ENCODE measurements around the gene ATP2B2.

Gene ATP2B2

DNA sequence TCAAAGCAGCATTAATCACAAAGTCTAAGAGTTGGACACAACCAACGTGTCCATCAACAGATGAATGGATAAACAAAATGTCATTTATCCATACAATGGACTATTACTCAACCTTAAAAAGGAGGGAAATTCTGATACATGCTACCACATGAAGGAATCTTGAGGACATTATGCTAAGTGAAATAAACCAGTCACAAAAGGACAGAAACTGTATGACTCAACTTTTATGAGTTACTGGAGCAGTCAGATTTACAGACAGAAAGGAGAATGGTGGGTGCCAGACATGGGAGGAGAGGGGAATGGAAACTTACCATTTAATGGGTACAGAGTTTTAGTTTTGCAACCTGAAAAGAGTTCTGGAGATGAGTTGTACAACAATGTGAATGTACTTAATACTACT is 141.5 kb downstream of the ATP2B2 start:
- no peak for DNase-seq (ENCODE audit: low read depth in 2 of 2)

DNA sequence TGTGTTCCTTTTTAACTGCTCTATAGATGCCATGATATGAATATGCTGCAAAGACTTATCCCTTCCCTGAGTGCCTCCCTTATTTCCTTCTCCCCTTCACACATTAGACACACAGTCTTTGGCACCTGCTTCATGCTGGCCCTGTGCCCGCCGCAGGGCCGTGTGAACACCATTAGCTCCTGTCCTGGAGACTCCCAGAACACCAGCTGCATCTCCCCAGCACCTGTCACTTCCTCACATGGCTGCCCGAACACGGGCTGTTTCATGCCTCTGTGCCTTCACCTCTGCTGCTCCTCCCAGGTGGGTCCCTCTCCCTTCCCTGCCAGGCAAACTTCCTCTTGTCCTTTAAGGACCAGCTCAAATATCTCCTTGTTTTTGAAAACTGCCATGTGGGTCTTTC is 144.0 kb downstream of the ATP2B2 start:
- DNase-seq (ENCODE audit: low read depth in 2 of 2) = no peak

DNA sequence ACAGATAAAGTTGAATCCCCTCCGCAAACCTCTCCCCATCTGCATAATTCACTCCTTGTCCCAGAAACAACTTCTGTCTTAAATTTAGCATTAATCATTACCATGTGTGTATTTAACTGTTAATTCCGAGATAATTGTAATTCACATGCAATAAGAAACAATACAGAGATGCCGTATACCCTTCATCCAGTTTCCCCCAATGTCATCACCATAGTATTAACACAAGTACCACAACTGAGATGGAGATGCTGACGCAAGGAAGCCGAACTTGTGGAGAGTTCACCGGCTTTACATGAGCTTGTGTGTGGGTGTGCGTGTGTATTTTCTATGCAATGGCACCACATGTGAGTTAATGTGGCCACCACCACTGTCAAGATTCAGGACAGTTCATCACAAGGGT is 144.9 kb downstream of the ATP2B2 start:
- DNase-seq (ENCODE audit: low read depth in 2 of 2) = no peak

DNA sequence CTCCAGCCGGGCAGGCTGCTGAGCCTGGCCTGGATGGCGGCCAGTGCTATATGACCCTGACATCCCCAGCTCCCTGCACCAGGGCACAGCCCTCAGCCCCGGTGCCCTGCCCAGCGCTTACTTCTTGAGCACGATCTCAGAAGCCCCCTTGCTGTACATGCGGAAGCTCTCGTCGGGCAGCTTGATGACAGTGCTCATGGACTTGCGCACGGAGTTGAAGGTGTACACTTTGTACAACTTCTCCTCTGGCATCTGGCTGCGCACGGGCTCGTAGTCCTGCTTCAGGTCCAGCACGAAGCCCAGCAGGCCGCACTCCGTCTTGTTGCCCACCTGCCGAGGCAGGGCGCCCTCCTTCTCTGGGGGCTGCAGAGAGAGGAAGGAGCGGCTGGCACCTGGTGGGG is 145.6 kb downstream of the ATP2B2 start:
- DNase-seq (ENCODE audit: low read depth in 2 of 2) = no peak

DNA sequence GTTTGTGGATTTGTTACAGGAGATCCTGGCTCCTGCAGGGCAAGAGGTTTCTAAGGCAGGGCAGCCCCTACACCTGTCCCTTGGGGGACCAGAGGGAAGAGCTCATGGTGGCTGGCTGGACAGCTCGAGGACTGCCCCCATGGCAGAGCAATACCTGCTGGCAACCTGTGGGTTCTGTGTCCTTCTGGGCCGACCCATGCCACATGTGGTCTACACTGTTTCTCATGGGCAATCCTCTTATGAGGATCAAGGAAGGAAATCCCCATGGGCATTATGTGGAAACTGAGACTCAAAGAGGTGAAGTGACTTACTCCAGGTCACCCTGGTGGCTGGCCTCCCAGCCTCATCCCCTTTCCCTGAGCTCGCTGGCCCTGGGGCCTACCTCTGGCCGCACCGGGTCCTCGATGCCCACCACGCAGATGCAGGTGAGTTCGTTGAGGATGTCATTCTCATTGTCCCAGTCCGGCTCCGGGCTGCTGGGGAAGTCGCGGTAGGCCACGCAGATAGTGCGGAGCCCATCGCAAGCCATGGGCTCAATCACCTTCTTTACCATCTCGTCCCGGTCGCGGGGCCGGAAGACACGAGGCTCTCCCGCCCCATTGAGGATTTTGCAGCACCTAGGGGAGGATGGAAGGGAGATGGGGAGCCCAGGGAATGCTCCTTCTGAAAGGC is 146.9 kb downstream of the ATP2B2 start:
- no peak for DNase-seq (ENCODE audit: low read depth in 2 of 2)

DNA sequence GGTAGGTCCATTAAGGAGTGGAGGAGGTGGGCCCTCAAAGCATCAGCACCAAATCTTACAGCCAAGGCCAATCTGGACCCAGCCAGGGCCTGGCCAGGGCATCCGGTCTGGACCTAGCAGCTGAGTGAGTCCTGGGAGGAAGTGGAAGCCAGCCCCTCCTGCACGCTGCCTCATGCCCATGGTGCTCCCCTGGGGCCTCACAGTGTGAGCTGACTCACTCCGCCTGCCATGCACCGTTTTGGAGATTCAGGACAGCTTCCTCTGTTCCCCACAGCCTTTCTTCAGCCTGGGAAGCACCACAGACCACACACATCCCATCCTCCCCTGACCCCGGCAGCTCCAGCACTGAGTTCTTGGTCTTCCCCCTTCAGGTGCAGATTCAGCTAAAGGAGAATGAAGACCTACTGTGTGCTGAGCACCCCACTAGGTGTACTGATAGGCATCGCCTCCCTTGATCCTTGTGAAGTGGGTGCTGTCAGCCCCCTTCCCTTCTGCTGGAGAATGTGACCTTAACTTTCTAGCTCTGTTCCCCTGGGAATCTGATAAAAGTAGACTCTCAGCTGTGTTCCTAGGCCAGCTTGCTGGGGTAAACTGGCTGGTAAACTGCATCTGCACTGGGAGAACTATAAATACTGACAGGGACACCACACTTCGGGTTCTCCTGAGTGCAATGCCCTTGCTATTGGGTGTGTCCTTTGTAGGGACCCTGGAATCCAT is 147.6 kb downstream of the ATP2B2 start:
- no peak for DNase-seq (ENCODE audit: low read depth in 2 of 2)

DNA sequence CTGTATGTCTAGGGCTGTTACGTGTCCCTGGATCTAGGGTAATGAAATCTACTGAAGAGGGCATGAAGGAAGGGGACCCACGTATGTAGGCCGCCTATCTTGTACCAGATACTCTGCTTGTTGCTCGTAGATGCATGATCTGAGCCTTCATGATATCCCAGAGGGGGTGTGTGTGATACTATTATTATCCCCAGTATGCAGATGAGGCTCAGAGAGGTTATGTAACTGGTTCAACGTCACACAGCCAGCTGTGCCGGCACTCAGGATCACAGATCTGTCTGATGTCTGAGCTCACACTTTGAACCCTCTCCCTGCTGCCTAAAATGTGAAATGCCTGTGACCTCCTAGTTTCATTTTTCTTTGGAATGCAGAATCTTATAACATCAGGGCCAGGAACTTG is 148.3 kb downstream of the ATP2B2 start:
- no peak for DNase-seq (ENCODE audit: low read depth in 2 of 2)

DNA sequence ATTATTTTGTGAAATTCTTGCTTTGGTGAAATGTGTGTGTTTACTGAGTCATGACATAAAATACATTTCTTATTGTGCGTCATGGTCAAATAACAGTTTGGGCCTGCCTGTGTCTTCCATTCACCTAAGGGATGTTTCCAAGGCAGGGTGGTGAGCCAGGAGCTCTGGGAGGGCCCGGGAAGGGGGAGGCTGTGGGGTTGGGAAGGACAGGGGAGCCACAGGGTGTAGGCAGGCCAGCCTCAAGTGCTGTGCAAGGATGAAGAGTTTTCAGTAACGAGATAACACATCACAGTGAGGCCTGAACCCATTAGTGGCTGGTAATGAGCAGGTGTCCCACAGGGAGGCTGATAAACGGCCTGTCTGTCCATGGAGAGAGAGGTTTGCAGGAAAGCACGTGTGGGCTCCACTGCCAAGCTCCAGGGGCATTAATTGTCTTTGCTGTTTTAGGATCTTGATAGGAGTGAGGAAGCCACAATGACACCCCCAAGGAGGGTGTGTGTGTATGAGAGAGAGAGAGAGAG is 148.9 kb downstream of the ATP2B2 start:
- DNase-seq (ENCODE audit: low read depth in 2 of 2) = no peak

DNA sequence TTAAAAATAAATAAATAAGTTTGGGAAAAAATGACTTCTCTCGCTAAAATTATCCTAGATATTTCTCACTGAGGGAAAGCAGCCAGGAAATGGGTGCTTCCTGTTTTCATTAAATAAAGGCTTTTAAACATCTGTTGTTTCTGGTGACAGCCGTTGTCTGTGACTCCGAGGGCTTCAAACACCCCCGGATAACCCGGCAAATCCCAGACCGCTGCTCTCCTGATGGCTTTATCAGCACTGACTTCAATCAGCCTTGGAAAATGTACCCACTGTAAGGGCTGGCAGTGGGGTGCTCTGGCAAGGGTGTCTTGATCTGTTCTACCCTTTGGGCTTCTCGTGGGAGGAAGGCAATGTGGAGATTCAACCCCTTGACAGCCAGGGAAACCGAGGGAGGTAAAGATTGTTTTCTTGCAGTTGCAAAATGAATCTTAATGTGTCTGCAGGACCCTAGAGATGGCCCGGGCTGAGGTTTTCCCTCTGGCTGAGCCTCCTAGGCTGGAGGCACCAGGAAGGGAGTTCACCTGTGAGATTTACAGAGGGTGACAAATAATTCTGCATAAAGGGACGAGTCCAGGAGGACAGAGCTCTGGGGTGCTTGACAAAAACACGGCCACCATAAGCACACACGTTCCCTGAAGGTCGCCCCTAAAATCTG is 150.9 kb downstream of the ATP2B2 start:
- no peak for DNase-seq (ENCODE audit: low read depth in 2 of 2)

DNA sequence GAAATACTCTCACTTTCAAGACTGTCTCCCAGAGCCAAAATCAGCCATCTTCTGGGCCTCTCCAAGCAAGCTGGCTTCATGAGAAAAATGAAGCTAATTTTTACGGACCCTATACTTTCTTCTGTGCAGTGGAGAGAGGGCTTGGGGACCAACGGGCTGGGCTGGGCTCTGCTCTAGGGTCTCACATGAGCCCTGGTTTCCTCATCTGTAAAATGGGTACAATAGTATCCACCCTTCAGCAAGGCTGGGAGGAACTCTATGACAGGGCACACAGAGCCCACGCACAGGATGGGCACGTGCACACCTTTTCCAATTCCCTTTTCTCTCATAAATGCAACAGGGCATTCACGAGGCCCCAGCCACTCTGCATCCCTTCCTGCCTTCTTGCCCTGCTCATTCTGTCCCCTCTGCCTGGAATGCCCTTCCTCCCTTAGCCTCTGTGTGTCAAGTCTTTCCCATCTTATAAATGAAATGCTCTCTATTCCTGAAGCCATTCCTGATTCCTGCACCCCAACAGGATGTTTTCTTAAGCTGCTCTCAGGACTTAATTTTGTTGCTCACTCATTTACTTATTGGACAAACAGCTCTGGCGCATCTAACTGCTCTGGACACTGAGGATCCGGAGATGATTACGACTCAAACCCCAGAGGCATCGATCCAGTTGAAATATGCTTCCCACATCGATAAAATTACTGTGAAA is 151.6 kb downstream of the ATP2B2 start:
- DNase-seq (ENCODE audit: low read depth in 2 of 2) = no peak

DNA sequence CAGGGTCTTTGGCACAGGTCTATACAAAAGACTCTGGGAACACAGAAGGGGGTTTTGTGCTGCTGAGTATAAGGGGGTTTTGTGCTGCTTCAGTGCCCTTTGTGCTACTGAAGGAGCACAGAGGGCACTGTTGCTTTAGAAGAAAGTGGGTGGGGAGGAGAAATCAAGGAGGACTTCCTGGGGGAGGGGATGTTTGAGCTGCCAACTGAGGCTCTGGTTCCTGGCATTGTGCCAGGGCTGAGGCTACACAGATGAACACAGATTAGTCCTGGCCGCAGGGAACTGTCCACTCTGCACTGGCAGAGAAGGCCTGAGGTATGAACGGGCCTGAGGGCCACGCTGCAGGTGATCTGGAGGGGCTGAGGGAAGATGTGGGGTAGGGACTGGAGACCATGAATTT is 152.2 kb downstream of the ATP2B2 start:
- DNase-seq (ENCODE audit: low read depth in 2 of 2) = no peak

DNA sequence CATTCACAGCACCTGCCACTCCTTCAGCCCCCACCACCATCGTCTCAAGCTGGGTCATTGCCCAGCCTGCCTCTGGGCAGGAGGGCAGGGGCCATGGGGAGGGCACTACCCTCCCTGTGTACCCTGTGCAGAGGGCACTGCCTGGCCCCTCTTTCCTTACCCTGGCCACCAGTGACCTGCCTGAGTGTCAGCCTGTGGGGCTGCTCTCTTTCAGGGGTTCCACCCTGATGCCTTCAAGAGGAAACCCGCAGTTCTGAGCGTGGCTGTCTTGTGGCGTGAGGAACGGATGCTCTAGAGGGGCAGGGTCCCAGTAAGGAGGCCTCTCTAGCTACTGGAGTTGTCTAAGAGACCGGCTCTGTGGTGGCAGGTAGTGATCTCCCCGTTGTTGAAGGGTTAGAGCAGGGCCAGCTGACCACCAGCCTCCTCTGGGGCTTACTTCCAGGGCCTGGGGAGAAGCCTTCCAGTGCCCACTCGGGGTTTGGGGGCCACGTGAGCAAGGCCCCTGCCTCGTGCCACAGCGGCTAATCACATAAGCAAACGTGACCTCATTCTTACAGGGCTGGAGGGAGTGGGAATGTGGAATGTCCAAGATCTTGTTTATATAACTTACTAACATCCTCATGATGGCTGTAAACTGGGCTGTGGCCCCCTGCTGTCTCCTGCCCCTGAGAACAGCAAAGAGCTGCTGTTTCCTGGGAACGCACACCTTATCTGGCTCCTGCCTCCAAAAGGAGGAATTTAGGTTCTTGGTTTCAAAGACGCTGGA is 153.1 kb downstream of the ATP2B2 start:
- no peak for DNase-seq (ENCODE audit: low read depth in 2 of 2)

DNA sequence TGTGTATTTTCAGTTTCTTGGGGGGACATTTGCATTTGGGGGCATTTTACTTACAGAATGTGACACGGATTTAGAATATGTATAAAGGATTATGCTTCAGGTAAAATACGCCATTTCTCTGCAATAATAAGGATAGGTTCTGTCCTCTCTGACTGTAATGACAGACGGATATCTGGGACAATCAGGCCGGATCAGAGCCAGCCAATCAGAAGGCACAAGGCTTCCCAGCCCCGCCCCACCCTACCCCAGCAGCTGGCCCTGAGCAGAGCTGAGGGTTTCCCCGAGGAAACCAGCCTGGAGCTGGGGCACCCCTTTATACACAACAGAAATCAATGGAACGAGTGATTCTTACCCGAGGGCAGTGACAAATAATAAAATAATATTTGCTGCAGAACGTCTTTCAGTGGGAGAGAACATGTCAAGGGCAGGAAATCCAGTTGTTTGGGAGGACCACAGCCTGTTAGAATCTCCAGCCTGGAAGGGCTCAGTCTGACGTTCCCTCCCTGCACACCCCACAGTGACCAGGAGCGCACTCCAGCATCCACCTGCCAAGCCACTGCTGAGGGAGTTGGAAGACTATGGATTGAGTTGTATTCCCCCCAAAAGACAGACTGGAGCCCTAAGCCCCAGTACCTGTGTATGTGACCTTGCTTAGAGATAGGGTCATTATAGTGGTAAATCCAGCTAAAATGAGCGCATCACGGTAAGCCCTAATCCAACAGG is 154.2 kb downstream of the ATP2B2 start:
- DNase-seq (ENCODE audit: low read depth in 2 of 2) = no peak

DNA sequence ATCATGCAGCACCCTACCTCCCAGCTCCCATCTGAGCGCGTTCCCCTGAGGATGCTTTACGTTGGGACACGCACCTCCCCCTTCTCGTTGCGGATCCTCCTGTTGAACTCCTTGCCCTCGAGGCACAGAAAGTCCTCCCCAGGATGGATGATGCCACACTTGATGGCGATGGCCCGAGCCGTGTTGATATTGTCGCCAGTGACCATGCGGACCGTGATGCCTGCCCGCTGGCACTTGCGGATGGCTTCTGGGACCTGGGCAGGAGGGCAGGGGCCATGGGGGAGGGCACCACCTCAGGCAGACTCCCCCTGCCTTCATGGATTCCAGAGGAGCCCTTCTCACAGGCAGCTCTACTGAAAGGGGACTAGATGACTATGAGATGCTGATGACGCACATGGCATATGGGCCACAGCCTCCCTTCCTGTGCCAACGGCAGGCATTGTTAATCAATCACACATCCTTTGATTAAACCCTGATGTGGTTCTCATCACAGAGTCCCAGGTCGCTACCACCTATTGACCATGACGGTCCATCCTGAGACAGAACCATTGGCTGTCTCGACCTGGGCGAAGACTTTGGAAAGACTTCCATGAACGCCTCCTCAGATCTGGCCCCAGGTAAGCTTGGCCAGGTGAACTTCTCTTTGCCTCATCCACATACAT is 154.9 kb downstream of the ATP2B2 start:
- no peak for DNase-seq (ENCODE audit: low read depth in 2 of 2)

DNA sequence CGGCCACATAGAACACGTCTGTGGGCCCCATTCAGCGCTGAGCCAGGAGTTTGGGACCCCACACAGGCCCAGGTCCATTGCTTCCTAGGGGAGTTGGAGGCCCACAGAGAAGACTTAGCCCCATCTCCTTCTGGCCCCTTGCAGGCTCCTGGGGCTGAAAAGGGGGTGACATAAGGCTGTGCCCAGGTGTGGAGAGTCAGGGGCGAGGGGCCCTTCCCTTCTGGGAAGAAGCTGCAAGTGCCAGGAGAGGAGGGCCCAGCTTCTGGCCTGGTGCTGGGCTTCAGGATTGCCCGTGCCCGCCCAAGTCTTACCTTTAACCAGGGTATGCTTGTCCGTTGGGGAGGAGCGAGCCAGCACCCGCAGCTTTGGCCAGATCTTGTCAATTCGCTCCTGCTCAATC is 155.6 kb downstream of the ATP2B2 start:
- no peak for DNase-seq (ENCODE audit: low read depth in 2 of 2)

DNA sequence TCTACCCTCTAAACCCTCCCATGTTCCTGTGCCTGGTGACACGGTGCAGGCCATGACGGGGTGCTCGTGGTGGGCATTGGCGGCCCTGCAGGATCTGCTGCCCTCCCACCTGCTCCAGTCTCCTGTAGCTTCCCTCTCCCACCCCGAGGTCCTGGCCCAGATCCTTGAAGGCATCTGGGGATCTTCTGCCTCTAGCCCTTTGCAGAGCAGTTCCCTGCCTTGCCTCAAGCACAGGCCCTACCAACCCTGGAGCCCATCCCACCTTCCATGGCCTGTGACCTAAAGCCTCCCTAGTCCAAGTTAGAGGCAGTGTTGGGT is 157.0 kb downstream of the ATP2B2 start:
- DNase-seq (ENCODE audit: low read depth in 2 of 2) = no peak

DNA sequence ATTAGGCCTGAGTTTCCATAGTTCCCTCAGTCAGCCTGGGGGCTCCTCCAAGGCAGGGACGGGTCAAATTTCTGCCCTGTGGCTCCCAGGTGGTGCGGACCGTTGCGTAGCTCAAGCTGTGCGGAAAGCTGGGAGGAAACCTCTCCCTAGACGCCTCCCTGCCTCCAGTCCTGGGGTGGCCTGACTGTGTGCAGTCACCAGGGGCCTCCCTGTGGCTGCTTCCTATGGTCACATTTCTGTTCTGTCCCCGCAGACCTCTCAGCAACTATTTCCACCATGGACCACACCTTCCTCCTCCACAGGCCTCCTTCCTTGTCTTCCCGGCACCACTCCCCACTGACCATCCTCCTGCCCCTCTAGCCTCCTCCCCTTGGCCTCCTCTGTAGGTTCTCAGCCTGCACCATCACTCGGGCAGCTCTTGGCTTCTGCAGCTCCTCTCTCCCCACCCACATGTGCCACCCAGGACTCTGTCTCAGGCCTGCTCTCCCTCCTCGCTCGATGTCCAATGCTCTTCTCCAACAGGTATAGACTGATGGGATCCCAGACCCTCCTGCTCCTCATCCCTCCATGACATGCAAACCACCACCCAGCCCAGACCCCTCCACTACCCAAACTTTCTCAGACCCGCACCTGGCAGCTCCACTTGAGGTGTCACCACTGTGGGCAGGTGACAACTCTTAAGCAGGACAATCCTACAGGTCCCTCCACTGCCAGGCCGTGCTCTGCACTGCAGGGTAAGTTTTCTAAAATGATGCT is 157.6 kb downstream of the ATP2B2 start:
- DNase-seq (ENCODE audit: low read depth in 2 of 2) = no peak

DNA sequence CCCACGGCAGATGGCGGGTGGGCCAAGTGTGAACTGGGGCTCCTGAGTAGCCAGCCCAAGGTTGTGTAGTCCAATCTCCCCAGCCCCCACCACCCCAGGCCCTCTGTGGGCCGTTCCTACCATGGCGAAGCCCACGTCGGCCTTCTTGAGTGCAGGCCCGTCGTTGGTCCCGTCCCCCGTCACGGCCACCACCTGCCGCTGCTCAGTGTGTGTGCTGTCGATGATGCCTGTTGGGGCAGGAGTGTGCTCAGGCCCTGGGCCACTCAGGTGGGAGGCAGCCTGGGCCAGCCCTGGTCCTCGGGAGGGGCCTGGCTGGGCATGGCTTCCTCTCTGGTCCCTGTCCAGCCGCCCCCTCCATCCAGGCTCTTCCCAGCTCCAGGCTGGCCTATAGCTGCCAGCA is 159.5 kb downstream of the ATP2B2 start:
- no peak for DNase-seq (ENCODE audit: low read depth in 2 of 2)

DNA sequence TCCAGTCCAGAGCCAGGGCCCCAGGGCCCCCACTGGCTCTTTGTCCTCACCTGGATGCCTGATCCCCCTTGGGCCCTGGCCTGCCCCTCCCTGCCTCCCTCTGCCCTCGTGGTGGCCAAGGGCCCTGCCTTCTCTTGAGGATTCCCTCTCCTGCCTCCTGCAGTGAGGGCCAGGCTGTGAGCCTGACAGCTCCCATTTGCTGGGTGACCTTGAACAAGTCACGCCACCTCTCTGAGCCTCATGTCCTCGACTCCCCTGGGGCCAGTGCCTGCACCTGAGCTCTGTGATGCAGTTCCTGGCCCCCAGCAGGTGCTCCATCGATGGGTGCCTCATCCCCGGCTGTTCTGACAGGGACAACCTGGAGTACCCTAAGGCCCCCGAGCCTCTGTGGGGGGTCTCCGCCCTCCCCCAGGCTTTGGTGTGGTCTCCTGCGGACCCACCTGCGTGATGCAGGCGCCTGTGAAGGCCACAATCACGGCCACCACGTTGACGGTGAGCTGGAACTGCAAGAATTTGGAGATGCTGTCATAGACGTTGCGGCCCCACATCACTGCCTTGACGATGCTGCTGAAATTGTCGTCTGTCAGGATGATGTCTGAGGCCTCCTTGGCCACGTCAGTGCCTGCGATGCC is 160.3 kb downstream of the ATP2B2 start:
- no peak for DNase-seq (ENCODE audit: low read depth in 2 of 2)

Data from stimulated activated CD8-positive, alpha-beta memory T cell treated with anti-CD3 and anti-CD28 coated beads, Interleukin-15, amount 100 ng/mL, for 4 hours (primary cell).